HG03103 (cell line): ENCODE measurements around the gene CPXM1.

ENCODE experiments used
- ATAC-seq: cut with Tn5 transposase; IDR thresholded peaks from one replicate; pipeline ENCODE4 v1.9.1; 2021; ENCODE audit warnings: low read depth; ENCODE audit not compliant: unreplicated experiment

Gene CPXM1

DNA sequence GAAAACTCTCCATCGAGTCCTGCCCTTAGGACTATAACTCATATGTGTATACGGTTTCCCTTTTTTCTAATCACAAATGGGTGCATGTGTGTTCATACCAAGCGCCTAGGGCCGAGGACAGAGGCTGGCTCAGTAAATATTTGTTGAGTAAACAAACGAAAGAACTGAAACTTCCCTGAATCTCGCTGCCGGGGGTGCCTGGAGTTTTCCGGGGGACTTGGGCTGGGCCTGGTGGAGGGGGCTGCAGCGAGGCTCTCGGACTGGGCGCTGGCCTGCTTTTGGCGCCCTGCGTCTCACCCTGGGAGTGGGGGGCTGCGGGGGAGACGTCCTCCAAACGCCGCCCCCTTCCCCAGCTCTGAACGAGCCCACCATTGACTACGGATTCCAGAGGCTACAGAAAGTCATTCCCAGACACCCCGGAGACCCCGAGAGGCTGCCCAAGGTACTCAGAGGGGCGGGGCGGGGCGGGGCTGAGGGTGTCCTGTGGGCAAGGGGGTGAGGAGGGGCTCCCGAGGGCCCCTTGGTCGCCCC, 49.0 kb downstream of the CPXM1 start:
- ATAC-seq = no peak

DNA sequence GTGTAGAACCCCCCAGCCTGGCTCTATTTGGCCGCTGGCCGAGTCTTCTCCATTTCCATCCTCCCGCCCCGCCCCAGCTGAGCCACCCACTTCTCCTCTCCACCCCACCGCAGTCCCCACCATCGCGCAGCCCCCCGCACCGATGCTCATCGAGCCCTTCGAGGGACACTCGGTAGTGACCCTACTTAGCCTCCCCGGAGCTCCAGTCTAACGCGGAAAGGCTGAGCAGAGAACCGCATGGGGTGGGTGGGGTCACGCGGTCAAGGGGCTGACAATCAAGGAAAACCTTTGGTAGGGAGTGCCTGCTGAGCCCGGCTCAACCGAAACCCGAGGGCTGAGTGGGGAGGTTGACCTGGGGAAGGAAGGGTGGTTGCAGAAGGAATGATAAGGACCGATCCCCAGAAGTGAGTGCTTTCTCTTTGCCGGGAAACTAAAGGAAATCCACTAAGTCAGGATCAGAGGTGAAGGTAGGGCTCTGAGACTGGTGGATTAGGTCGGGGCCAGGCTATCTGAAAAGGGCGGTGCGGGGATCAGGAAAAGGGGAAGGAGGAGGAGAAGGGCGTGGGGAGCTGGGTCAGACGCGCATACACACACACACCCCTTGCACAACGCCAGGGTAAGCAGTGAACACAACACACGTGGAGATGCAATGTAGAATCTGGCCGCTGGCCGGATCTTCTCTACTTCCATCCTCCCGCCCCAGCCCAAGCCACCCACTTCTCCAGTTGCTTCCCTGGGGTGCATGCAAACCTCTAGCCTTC, 49.8 kb downstream of the CPXM1 start:
- ATAC-seq = no peak

DNA sequence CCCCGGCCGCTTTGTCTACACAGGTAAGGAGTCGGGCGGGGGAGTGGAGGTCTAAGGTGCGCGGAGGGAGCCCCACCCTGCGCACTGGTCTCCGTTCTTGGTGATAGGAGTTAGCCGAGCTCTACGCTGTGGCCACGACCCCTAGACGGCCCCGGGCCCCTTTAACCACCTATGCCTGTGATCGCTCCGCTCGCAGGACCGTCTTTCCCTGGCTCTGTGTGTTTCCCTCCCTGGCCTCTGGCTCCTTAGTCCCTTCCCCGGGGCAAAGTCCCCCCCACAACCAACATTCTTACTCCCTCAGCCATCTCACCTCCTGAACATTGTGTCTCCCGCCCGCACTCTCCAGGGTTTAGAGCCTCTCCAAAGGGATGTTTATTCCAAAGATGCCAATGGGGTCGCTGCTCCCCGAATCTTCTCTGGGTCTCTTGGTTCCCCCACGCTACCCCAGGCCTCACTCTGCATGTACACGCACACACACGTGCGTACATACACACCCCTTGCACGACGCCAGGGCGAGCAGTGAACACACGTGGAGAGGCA, 50.4 kb downstream of the CPXM1 start:
- no peak for ATAC-seq

DNA sequence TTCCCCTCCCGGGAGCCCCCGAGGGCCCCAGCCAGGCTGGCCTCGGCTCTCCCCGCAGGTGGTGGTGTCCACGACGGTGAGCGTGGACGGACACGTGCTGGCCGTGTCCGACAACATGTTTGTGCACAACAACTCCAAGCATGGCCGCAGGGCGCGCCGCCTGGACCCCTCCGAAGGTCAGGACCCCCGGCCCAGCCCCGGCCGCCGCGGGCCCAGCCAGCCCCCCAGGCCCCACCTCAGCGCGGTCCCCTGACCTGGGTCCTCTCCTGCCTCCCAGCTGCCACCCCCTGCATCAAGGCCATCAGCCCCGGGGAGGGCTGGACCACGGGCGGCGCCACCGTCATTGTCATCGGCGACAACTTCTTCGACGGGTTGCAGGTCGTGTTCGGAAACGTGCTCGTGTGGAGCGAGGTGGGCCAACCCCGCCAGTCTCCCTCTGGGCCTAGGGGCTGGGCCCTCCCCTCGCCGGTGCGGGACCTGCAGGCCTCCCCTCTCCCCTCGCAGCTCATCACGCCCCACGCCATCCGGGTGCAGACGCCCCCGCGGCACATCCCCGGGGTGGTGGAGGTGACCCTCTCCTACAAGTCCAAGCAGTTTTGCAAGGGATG, 51.0 kb downstream of the CPXM1 start:
- ATAC-seq = no peak

DNA sequence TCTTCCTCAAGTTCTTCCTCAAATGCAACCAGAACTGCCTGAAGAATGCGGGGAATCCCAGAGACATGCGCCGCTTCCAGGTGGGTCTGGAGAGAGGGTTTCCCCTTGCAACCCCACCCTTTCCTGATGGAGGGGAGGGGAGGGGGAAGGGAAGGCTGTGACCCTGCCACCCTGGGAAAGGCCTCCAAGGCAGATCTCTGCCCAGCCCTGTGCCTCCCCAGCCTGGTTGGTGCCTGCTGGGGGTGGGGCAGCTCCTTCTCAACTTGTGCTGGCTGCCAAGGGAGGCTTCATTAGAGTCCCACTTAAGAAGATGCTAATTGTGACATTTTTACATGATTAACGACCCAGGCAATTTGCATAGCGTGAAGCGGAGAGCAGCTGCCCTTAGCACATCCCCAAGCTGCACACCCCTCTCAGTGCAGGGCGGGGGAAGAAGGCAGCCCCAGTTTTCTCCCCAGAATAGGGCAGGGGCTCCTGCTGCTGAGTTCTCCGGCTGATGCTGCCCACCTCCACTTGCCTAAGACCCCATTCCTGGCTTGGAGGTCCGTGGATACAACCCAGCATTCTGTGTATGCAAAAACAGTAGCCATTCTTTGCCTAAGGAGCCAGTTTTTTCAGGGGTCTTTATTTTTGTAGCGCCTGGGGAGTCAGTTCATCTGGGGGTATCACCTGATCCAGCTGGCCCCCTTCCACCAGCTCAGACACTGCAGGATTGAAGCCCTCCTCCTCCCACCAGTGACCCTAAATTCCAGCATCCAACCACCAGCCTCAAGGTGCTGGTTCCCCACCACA, 51.7 kb downstream of the CPXM1 start:
- no peak for ATAC-seq

DNA sequence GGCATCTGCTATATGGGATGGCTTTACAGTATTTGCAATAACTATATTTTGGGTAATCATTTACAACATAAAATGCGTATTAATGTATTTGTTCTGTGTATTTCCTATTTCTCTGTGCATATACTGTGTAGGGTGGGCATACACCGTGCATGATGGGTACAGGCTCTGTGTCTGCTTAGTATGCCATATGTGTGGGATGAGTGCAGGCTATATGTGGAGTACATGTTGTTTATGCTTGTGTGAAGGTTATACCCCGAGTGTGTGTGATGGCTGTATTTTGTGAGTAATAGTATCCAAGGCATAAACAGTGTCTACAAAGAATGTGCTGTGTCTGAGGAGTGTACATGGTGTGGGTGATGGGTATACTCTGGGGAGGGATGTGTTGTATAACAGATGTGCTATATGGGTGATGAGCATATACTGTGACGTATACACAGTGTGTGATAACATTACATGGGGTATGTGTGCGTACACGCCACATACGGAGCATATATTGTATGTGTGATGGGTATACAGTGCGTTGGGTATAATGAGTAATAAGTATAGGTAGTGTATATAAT, 52.7 kb downstream of the CPXM1 start:
- ATAC-seq = no peak

DNA sequence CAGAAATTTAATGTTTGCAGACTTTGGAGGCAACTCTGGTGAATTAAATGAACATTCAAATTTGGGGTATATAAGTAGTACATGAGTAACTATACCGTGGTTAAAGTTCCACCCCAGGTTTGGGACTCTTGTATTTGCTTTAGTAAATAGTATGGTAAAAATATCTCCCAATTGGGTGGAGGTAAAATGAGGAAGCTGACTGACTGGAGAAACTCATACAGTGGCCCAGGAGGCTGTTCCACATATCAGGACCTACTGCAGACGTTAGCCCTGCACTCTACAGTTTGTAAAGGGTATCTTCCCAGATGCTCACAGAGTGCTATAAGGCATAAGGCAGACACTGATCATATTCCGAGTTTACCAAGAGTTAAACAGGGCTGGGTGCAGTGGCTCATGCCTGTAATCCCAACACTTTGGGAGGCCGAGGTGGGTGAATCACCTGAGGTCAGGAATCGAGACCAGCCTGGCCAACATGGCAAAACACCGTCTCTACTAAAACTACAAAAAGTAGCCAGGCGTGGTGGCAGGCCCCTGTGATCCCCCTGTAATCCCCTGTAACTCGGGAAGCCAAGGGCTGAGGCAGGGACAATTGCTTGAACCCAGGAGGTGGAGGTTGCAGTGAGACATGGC, 53.7 kb downstream of the CPXM1 start:
- ATAC-seq = no peak

DNA sequence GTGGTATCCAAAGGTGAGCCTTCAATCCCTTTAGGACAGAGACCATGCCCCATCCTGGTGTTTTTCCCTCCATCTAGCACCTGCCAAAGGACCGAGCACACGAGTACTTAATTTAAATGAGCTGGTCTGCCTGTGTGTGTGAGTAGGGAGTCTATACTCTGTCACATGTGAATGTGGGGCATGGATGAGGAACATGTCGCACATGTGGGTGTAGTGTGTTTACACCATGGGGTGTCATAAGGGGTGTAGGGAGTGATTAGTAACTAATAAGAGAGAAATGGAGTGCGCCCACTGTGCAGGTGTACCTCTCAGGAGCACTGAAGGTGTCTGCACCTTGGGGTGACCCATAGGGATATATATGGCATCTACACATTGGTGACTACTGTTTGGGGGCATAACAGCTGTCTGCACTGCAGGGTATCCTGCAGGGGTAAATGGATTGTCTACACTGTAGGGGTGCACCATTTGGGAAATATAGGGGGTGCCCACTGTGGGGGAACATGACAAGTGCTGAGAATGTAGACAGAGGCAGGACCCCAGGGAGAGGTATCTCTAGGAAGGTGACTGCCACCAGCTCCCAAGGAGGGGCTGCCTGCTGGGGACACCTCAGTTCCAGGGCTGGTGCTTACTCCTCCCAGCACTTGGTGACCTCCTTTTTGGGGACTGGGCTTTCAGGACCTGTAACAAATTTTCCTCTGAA, 54.3 kb downstream of the CPXM1 start:
- no peak for ATAC-seq

DNA sequence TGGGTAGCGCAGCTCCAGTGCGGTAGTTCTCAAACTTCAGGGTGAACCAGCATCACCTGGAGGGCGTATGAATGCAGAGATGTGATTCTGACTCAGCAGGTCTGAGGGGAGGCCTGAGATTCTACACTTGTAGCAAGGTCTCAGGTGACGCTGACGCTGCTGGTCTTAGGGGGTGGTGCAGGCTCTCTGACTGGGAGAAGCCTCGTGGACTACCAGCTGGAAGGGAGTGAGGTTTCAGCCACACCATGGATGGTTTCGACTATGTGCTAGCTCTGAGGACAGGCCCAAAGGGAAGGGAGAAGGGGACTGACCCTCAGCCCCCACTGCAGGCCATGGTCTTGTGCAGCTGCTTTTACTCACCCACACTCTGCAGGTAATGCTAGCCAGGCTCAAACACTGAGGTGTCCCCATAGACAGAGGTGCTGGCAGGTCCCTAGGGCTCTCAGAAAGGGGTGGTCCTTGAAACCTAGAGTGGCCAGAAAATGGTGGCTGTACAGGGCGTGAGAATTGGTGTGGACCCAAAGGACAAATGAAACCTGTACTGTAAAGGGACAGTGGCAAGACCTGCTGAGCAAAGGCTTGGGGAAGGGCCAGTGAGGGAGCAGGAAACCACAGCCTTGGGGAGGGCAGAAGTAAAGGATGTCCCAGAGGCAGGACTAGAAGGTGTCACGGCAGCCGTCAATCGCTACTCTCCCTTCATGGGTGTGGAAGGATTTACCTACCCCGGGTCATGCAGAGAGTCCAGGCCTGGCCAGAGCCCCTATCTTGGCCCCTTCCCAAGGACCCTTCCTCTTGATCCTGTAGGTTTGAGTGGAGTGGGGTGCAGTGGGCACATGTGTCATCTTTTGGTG, 55.1 kb downstream of the CPXM1 start:
- ATAC-seq = no peak
